Liver (tissue), 9 donors: ENCODE results near the gene NIPBL. TPM values are rescaled to one million over a fixed set of nuclear protein-coding genes. Genes with fewer than 3 reads are reported as not detected.

Source experiments
- DNase-seq: peaks from one replicate; pipeline ENCODE4 v3.0.0-alpha.2; 2017; ENCODE audit warnings: low spot score
- H3K27ac ChIP-seq, 2 donors: one replicate each; pipeline ENCODE4 v1.7.0; 2013; ENCODE audit warnings: inconsistent platforms in 2 of 2, low read length in 2 of 2, control low read depth in 1 of 2, low read depth in 1 of 2, mild to moderate bottlenecking in 1 of 2
- H3K27me3 ChIP-seq, 4 donors: one replicate each; pipeline versions ENCODE4 v1.6.1 to v1.7.0; 2013; ENCODE audit warnings: low read length in 3 of 4, inconsistent platforms in 1 of 4, mild to moderate bottlenecking in 1 of 4, moderate library complexity in 1 of 4; ENCODE audit not compliant: control insufficient read depth in 4 of 4, insufficient read depth in 4 of 4
- H3K36me3 ChIP-seq, 4 donors: one replicate each; pipeline versions ENCODE4 v1.6.1 to v1.7.0; 2013; ENCODE audit warnings: low read length in 3 of 4, mild to moderate bottlenecking in 3 of 4, low read depth in 1 of 4, moderate library complexity in 1 of 4; ENCODE audit not compliant: control insufficient read depth in 4 of 4, insufficient read depth in 3 of 4
- H3K4me1 ChIP-seq, 4 donors: one replicate each; pipeline versions ENCODE4 v1.6.1 to v1.7.0; 2013; ENCODE audit warnings: low read length in 3 of 4, mild to moderate bottlenecking in 3 of 4, moderate library complexity in 1 of 4; ENCODE audit not compliant: control insufficient read depth in 4 of 4, insufficient read depth in 4 of 4
- H3K4me3 ChIP-seq, 3 donors: one replicate each; pipeline versions ENCODE4 v1.6.1 to v1.7.0; 2013; ENCODE audit warnings: low read length in 3 of 3, control low read depth in 1 of 3, low read depth in 1 of 3, mild to moderate bottlenecking in 1 of 3
- H3K9ac ChIP-seq, 2 donors: one replicate each; pipeline ENCODE4 v1.7.0; 2013; ENCODE audit warnings: low read length in 2 of 2, mild to moderate bottlenecking in 2 of 2, moderate library complexity in 2 of 2, control low read depth in 1 of 2, low read depth in 1 of 2
- H3K9me3 ChIP-seq, 4 donors: one replicate each; pipeline versions ENCODE4 v1.6.1 to v1.7.0; 2013; ENCODE audit warnings: low read length in 3 of 4; ENCODE audit not compliant: control insufficient read depth in 4 of 4
- ATF3 ChIP-seq: IDR thresholded peaks from 2 replicates; pipeline ENCODE4 v1.6.1; 2016; ENCODE audit warnings: antibody characterized with exemption
- CTCF ChIP-seq: fragments of 150-350 bp; IDR thresholded peaks from 2 replicates; pipeline ENCODE4 v1.5.1; 2017; ENCODE audit warnings: improper control_type of control experiment, low read depth, low read length; ENCODE audit not compliant: missing input control
- EGR1 ChIP-seq, 2 donors: IDR thresholded peaks; 2 replicates each; pipeline ENCODE4 v1.6.1; 2016 to 2018; ENCODE audit warnings: antibody characterized with exemption in 2 of 2, low read depth in 2 of 2
- FOXA1 ChIP-seq: IDR thresholded peaks from 2 replicates; pipeline ENCODE4 v1.6.1; 2016; ENCODE audit warnings: antibody characterized with exemption
- FOXA2 ChIP-seq: IDR thresholded peaks from 2 replicates; pipeline ENCODE4 v1.6.1; 2016; ENCODE audit warnings: antibody characterized with exemption
- GABPA ChIP-seq, 2 donors: IDR thresholded peaks in 1 of 2; conservative IDR thresholded peaks in 1 of 2; 2 replicates each; pipeline ENCODE4 v1.6.1; 2016; ENCODE audit warnings: antibody characterized with exemption in 2 of 2, mild to moderate bottlenecking in 1 of 2, moderate library complexity in 1 of 2
- HNF4A ChIP-seq, 2 donors: conservative IDR thresholded peaks; 2 replicates each; pipeline ENCODE4 v1.6.1; 2016; ENCODE audit warnings: antibody characterized with exemption in 2 of 2, mild to moderate bottlenecking in 2 of 2
- HNF4G ChIP-seq: IDR thresholded peaks from 2 replicates; pipeline ENCODE4 v1.6.1; 2016; ENCODE audit warnings: antibody characterized with exemption
- JUND ChIP-seq, 2 donors: IDR thresholded peaks; 2 replicates each; pipeline ENCODE4 v1.6.1; 2016; ENCODE audit warnings: antibody characterized with exemption in 2 of 2
- NR2F2 ChIP-seq: IDR thresholded peaks from 2 replicates; pipeline ENCODE4 v1.6.1; 2016; ENCODE audit warnings: antibody characterized with exemption
- RAD21 ChIP-seq, 2 donors: IDR thresholded peaks; 2 replicates each; pipeline ENCODE4 v1.6.1; 2016; ENCODE audit warnings: antibody characterized with exemption in 2 of 2, mild to moderate bottlenecking in 2 of 2
- REST ChIP-seq: IDR thresholded peaks from 2 replicates; pipeline ENCODE4 v1.6.1; 2016; ENCODE audit warnings: antibody characterized with exemption, mild to moderate bottlenecking
- RXRA ChIP-seq, 2 donors: IDR thresholded peaks; 2 replicates each; pipeline ENCODE4 v1.6.1; 2017 to 2018; ENCODE audit warnings: antibody characterized with exemption in 2 of 2, mild to moderate bottlenecking in 1 of 2
- SP1 ChIP-seq: IDR thresholded peaks from 2 replicates; pipeline ENCODE4 v1.6.1; 2018; ENCODE audit warnings: antibody characterized with exemption, mild to moderate bottlenecking
- TAF1 ChIP-seq: conservative IDR thresholded peaks from 2 replicates; pipeline ENCODE4 v1.6.1; 2016; ENCODE audit warnings: antibody characterized with exemption, mild to moderate bottlenecking
- YY1 ChIP-seq: IDR thresholded peaks from 2 replicates; pipeline ENCODE4 v1.6.1; 2016; ENCODE audit warnings: antibody characterized with exemption, mild to moderate bottlenecking
- WGBS: extraction: QIAGEN DNeasy Blood & Tissue Kit; methylation state at CpG from one replicate; pipeline ENCODE4 v1.1.7; 2013; 5-methylcytosine and 5-hydroxymethylcytosine counted together
- polyA plus RNA-seq, 2 donors: library from polyadenylated mRNA; stranded (reverse) in 1 of 2; unstranded in 1 of 2; fragments of 200-250 nt in 1 of 2; fragments of >200 nt in 1 of 2; fragmentation: Nextera tagmentation in 1 of 2; extraction: Ambion mirVana in 1 of 2; gene quantifications; one replicate each; pipeline versions ENCODE4 v1.2.1 to v1.2.3, GENCODE V29; 2013 to 2015
- total RNA-seq, 2 donors: library from RNA; depleted of rRNA; stranded (reverse); fragments of >200 nt; gene quantifications; one replicate each; pipeline ENCODE4 v1.2.3, GENCODE V29; 2014
- TF ChIP-seq, protein P1 (sequence below): IDR thresholded peaks from 2 replicates; pipeline ENCODE4 v1.6.1; 2016; ENCODE audit warnings: antibody characterized with exemption
- TF ChIP-seq, protein P2 (sequence below): IDR thresholded peaks from 2 replicates; pipeline ENCODE4 v1.6.1; 2016; ENCODE audit warnings: antibody characterized with exemption
- donor health status: healthy.
- donor health status: healthy.
- donor health status: healthy.
- donor health status: healthy.
- donor health status: healthy.

The NIPBL gene
- total and polyA plus RNA-seq, 4 donors, result 4.9 to 30.3 (median 21.0) TPM

DNA sequence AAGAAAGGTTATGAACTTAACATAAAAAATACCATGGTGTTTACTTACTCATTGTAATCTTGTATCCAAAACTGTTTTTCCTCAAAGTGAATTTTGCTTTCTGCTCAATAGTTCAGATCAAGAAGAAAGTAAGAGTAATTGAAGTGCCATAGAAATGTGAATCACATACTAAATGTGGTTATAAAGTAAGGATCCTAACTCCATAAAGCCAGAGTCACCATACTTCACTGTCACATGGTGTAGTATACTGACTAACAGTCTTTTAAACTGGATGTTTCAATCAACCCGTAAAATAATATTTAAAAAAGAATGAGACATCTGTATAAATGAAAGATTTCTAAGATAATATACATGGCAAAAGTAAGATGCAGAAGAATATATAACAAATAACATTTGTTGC, 72.1 kb downstream of the NIPBL start:
- peaks cover 2 to 18% (median 13%) of the 10 kb centered on the region in 4 donors for H3K4me1 ChIP-seq
- TF ChIP-seq YY1, result no peak
- TF ChIP-seq EGR1 (IDR thresholded peaks at IDR 0.05; ENCODE audit: low read depth in 2 of 2), result no peak
- TF ChIP-seq SP1, result no peak
- TF ChIP-seq, protein P1, sequence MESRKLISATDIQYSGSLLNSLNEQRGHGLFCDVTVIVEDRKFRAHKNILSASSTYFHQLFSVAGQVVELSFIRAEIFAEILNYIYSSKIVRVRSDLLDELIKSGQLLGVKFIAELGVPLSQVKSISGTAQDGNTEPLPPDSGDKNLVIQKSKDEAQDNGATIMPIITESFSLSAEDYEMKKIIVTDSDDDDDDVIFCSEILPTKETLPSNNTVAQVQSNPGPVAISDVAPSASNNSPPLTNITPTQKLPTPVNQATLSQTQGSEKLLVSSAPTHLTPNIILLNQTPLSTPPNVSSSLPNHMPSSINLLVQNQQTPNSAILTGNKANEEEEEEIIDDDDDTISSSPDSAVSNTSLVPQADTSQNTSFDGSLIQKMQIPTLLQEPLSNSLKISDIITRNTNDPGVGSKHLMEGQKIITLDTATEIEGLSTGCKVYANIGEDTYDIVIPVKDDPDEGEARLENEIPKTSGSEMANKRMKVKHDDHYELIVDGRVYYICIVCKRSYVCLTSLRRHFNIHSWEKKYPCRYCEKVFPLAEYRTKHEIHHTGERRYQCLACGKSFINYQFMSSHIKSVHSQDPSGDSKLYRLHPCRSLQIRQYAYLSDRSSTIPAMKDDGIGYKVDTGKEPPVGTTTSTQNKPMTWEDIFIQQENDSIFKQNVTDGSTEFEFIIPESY, result no peak
- no peak for TF ChIP-seq NR2F2
- TF ChIP-seq, protein P2, sequence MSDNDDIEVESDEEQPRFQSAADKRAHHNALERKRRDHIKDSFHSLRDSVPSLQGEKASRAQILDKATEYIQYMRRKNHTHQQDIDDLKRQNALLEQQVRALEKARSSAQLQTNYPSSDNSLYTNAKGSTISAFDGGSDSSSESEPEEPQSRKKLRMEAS, result no peak
- TF ChIP-seq JUND (IDR thresholded peaks at IDR 0.05), result no peak
- TF ChIP-seq REST, result no peak
- TF ChIP-seq ATF3, result no peak
- TF ChIP-seq FOXA1, result no peak
- TF ChIP-seq FOXA2, result no peak
- TF ChIP-seq TAF1, result no peak
- TF ChIP-seq CTCF, result no peak
- TF ChIP-seq GABPA (IDR thresholded peaks at IDR 0.05 in 1 of 2, conservative IDR thresholded peaks at IDR 0.05 in 1 of 2), result no peak
- TF ChIP-seq RXRA (IDR thresholded peaks at IDR 0.05), result no peak
- TF ChIP-seq RAD21 (IDR thresholded peaks at IDR 0.05), result no peak
- no peak for TF ChIP-seq HNF4G
- no peak for TF ChIP-seq HNF4A (conservative IDR thresholded peaks at IDR 0.05)

More for the DNA sequence above, 72.1 kb downstream of the NIPBL start:
- Histone ChIP-seq H3K27ac (no peak overlapping the region), H3K27me3 (no peaks in the 10 kb centered on the region), H3K9ac (no peak overlapping the region), H3K4me3 (no peak overlapping the region), H3K9me3 (no peaks in the 10 kb centered on the region), H3K36me3 (no peaks in the 10 kb centered on the region)
- DNase-seq, result no peak
- WGBS, result 95% methylated on average over 1 of the region's 1 CpG
